NCI-H774 (cell line): ENCODE data around the gene DNAH12.
"Not testable (repeated sequence)": the region's sequence is repeated elsewhere in the genome, so short reads cannot be mapped to it uniquely, and the experiment has no call there.

Experiments
- DNase-seq: peaks from one replicate; lab custom pipeline; 2025; lab: John Stamatoyannopoulos, UW

The DNAH12 gene

DNA sequence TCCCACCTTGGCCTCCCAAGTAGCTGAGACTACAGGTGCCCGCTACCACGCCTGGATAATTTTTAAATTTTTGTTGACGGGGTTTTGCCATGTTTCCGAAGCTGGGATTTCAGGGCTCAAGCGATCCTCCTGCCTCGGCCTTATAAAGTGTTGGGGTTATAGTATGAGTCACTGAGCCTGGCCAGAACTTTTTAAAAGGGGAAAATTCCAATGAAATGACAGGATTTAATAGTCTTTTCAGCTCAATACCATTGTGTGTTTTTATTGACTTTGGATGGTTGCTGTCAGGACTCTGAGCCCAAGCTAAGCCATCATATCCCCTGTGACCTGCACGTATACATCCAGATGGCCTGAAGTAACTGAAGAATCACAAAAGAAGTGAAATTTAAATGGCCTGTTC, 240.6 kb downstream of the DNAH12 start:
- DNase-seq = not testable (repeated sequence)

- no peak for DNase-seq
Measured at GRCh38 chr3:57298041-57298440, 246.1 kb downstream of the DNAH12 start.

GRCh38 chr3:57292897-57293526, 251.1 kb downstream of the DNAH12 start:
- no peak for DNase-seq

DNA sequence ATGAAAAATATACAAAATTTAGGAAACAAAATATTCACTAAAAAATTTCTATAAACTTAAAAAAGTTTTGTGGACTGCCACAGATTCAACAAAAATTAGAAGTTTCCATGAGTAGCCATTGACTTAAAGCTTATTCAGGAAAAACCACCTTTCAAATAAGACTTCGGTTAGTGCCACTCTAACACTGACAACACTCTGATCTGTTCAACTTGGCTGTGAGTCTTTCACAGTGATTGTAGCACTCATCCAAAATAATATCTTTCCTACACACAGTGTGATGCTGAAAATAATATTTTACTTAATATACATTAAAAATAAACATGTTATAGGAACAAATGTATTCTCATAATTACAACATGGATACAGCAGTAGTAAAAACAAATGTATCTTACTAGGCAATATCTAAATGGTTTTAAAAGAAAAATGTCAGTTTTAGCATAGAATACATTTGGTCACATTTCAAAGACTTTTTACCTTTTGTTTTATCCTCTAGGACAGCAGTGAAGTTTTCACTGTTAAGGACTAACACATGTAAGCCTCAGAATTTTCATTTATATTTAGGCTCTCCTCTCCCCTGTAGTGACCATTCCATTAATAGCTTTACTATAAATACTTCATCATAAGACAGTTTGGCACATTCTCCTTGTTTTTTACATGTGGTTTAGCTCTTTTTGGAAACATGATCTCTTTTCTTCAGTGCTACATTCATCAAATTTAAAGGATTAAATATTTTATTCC, 251.8 kb downstream of the DNAH12 start, which contains the start of gene ASB14:
Gene ASB14 (minus strand): TSS at position 527 of the 738 bp plus-strand sequence. CDS start 652 bp downstream, outside the sequence.
- DNase-seq = no peak

- DNase-seq = no peak
Measured at GRCh38 chr3:57288403-57288802, 255.7 kb downstream of the DNAH12 start.

DNA sequence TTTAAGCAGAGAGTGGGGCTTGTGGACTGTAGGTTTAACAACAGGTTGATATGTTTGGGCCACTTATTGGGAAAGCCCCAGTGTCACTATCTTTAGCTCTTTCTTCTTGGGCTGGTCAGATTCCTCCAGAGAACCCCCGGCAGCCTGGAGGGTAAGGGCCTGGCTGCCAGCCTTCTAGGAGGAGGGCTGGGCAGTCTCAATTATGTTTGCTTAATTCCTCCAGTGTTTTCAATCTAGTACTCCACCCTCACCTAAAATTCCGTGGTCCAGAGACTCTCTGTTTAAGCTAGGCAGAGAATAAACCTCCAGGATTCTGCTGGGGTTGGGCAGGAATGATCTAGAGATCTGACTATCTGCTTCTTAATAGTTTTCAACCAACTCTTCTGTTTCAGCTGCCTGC, 256.9 kb downstream of the DNAH12 start:
- no peak for DNase-seq

DNA sequence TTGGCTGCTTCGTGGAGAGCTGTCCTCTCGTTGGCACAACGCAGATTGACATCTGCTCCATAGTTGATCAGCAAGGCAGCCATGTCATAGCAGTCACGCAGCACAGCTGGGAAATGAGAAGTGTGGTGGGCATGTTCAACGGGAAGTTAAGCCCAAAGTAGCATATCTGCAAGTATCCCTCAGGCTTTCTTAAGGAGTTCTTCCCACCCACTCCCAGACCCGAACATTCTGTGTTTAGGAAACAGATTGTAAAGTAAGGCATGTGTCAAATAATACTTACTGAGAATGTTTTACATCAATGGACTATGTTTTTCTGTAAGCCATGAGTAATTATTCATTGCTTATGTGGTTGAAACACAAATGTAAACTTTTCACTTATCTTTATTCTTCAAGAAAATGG, 260.8 kb downstream of the DNAH12 start:
- no peak for DNase-seq

DNA sequence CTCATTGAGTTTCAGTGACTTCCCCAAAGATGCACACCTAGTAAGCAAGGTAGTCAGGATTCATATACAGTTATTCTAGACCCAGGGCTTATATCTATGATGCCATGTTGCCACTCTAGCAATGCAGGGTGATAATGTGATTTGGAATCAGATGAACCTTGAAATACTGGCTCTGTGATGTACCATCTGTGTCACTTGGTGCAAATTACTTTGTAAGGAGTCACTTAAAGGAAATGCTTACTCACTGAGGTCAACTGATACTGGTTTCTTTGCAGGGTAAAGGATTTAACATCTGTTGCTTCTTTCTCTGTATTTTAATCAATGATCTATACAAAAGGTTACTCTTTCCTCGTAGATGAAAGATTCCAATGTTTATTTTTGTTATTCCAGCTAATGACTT, 262.4 kb downstream of the DNAH12 start:
- no peak for DNase-seq

DNA sequence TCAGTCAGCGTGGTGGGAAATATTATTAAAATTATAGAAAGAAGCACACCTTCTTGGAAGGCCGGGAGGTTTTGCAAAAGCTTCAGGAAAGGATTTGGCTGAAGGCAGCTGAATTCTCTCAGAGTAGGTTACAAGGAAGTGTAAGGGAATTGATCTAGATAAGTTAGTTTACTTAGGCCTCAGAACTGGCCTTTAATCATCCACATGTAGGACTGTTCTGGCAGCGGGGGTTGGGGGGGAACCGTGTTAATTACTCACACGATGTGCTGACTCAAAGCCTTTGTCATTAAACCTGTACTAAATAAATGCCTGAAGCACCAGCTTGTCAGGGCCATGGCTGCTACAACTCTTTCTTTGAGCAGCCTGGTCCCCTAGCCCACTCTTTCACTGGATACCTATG, 264.5 kb downstream of the DNAH12 start:
- DNase-seq = no peak

DNA sequence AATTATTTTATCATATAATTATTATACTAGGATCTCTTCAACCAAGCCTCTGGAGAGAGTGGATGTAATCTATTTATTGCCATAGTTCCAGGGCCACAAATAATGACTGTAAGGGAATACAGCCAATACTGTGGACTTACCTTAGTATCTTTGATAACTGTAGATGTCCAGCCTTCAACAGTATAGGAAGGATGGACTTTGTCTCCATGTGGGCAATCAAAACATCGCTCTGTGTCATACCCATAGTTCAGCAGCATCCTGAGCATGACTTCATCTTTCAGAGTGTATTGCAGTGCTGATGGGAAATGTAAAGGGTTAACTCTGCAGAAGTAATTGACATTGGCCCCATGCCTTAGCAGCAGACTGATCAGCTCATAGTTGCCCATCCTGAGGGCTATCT, 265.9 kb downstream of the DNAH12 start:
- no peak for DNase-seq

DNA sequence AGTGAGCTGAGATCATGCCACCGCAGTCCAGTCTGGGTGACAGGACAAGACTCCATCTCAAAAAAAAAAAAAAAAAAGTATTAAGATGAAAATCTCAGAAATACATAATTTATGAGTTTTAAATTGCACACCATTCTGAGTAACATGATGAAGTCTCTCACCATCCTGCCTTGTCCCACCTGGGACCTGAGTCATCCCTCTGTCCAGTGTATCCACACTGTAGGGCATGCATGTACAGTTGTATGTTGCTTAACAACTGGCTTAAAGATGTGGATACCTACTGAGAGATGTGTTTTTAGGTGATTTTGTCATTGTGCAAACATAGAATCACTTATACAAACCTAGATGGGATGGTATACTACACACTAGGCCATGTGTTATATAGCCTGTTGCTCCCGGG, 268.8 kb downstream of the DNAH12 start:
- DNase-seq = no peak

DNA sequence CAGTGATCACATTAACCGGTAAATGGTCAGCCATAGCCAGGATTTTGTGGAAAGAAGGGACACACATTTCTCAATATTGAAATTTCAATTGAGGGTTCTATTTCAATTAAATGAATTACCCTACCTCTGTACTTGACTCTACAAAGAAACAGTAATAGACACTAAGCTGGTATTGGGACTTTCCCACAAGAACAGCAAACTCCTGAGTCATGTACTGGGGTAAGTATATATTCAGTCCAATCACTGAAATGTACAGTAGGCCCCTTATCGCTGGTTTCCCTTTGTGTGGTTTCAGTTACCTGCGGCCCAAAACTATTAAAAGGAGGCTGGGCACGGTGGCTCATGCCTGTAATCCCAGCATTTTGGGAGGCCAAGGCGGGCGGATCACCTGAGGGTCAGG, 269.3 kb downstream of the DNAH12 start:
- DNase-seq = no peak

DNA sequence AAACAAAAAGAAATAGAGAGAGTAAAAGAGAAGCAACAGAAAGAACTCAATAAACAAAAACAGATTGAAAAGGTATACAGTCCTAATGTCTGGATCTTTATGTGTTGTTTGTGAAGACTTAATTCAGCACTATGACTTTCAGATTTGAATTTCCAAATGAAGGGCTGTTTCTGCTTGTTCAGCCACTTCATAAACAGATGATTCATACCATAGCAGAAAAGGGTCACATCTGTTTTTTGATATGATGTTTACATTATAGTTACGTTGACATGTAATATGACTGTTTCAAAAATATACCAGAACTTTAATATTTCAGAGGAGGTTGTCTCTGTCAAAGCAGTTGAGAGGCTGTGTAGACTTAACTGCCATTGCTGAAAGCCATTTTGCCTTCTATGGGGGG, 275.7 kb downstream of the DNAH12 start:
- DNase-seq = no peak

GRCh38 chr3:57261929-57262328, 282.2 kb downstream of the DNAH12 start:
- no peak for DNase-seq

DNA sequence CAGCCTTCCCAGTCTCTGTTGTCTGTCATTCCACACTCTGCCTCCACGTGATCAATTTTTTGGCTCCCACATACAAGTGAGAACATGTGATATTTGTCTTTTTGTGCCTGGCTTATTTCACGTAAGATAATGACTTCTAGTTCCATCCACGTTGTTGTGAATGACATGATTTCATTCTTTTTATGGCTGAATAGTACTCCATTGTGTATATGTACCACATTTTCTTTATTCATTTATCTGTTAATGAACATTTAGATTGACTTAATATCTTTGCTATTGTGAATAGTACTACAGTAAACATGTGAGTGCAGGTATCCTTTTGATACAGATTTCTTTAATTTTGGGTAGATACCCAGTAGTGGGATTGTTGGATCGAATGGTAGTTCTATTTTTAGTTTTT, 283.0 kb downstream of the DNAH12 start:
- DNase-seq = no peak

DNA sequence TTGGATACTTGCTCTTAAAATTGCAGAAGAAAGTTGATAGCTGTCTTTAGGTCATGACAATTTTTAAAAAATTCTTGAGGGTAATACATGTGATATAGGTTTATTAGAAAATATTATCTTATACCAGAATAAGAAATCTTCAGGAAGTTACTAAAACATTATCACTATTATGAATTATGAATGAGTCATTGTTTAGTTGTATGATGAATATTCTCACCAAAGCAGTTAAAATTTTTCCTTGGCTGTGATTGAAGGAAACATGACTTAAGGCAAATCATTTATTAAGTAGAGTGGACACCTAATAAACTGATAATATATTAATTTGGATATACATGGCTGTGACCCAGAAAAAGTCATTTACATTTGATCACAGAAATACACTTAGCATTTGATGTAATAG, 286.5 kb downstream of the DNAH12 start:
- DNase-seq = no peak

- no peak for DNase-seq
Measured at GRCh38 chr3:57256844-57257243, 287.3 kb downstream of the DNAH12 start.

DNA sequence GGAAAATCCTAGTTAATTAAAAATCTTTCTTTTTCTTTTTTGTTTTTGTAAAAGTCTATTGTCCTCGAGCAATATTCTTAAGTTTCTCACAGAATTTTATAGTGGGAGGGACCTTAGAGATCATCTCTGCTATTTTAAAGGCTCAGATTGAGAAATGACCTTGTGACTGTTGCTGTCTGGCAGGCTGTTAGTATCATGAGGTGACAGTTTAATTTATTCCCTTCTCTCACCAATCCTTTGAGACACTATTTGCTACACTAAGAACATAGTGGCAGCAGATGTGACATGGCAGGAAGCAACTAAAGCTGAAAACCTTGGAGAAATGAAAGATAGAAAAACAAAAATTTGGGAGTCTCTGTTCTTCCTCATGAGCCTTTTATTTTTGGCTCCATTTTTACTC, 291.7 kb downstream of the DNAH12 start:
- DNase-seq = no peak

GRCh38 chr3:57244946-57245345, 299.2 kb downstream of the DNAH12 start:
- no peak for DNase-seq
